Heart left ventricle (tissue), 13 donors: ENCODE measurements around the gene RAB8A.

ENCODE experiments used
- POLR2A ChIP-seq, 2 donors: fragments of 450-650 bp; IDR thresholded peaks; one replicate each; pipeline ENCODE4 v1.6.1; 2017; ENCODE audit warnings: antibody characterized with exemption in 2 of 2, mild to moderate bottlenecking in 2 of 2, moderate library complexity in 2 of 2
- TF ChIP-seq, protein P1 (sequence below), 12 donors: fragments of 200-600 bp; sonication (generic) in 4 of 12; IDR thresholded peaks; one replicate each; pipeline versions ENCODE4 v1.5.0 to v1.8.0; 2018 to 2022; ENCODE audit warnings: antibody characterized with exemption in 12 of 12, mild to moderate bottlenecking in 5 of 12
- donor health status: ischemic (EF 13 %, LVEDD 7.1; RV severe dilation, severe dysfunction).
- donor health status: DM: no; HTN: yes; CAD: no.
- donor health status: DM: no; HTN: no; CAD: no.
- donor health status: ischemic (EF 25% LVEDD 6.9; RV normal size, moderate dysfunction).
- donor health status: ischemic (EF 25% LVEDD 5.7; RV mildly dilated, moderate dysfunction).
- donor health status: ischemic (EF 35%, LVEDD 5.7; RV mildly dilated, moderate dysfunction).
- donor health status: nonischemic (EF 11% LVEDD 7.7; RV severe dilation, severe dysfunction).
- donor health status: DM: yes; HTN: yes; CAD: no.
- donor health status: PGD.
- donor health status: ischemic (EF 29% LVEDD 5.4; RV normal size, mild dysfunction).
- donor health status: nonischemic (EF 23%, LVEDD 6.1; RV moderate dilation, normal function).

DNA sequence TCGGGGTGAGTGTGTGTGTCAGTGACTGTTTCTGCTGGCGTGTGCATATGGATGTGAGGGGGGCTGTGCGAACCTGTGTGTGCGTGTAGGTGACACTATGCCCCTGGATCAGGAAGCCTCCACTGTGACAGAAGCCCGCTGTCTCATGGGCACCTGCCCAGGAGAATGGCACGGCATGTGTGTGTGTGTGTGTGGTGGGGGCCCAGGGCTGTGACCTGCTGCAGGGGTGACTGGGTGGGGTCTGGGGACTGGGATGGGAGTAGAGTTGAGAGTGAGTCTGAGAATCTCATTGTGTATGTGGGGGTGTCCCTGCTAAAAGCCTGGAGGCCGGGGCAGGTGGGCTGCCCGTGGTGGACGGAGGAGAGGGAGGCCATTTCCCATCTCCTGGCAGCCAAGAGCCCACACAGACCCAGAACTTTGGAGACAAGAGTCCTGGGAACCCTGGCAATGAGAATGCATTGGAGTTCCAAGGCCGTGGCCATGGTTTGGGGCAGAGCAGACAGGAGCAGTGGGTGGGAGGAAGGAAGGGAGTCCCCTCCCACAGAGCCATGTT, 41.8 kb upstream of the RAB8A start:
- TF ChIP-seq, protein P1, sequence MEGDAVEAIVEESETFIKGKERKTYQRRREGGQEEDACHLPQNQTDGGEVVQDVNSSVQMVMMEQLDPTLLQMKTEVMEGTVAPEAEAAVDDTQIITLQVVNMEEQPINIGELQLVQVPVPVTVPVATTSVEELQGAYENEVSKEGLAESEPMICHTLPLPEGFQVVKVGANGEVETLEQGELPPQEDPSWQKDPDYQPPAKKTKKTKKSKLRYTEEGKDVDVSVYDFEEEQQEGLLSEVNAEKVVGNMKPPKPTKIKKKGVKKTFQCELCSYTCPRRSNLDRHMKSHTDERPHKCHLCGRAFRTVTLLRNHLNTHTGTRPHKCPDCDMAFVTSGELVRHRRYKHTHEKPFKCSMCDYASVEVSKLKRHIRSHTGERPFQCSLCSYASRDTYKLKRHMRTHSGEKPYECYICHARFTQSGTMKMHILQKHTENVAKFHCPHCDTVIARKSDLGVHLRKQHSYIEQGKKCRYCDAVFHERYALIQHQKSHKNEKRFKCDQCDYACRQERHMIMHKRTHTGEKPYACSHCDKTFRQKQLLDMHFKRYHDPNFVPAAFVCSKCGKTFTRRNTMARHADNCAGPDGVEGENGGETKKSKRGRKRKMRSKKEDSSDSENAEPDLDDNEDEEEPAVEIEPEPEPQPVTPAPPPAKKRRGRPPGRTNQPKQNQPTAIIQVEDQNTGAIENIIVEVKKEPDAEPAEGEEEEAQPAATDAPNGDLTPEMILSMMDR (IDR thresholded peaks at IDR 0.05), result no peak
- no peak for TF ChIP-seq POLR2A (IDR thresholded peaks at IDR 0.05)
